ENCODE results near the gene LIPE.
"Not testable (repeated sequence)": the region's sequence is repeated elsewhere in the genome, so short reads cannot be mapped to it uniquely, and the experiment has no call there.

Gene LIPE

DNA sequence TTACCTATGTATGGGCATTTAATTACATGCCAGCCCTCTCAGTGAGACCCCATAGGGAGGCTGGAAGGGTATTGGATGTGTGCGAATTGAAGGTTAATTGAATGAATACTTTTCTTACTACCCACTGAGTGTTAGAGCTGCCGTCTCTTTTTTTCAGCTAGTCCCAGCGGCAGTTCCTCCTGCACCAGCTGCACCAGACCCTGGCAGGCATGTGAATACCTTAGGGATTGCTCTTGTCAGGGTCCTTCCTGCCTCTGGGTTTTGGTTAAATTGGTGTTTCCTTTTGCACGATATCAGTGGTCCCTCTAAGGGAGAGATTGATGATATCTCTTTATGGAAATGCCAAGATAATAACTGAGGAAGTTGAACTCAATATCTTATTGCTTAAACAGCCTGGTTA, 25.4 kb upstream of the LIPE start:
- DNase-seq (ENCODE audit: insufficient read length, low spot score) (no peak), FAIRE-seq (no peak)
- no peak for TF ChIP-seq POLR2AphosphoS5 (IDR thresholded peaks at IDR 0.05; ENCODE audit: low read depth, low read length)
- no peak for TF ChIP-seq PAX5 (IDR thresholded peaks at IDR 0.05; ENCODE audit: insufficient read depth, low read length, severe bottlenecking)
- TF ChIP-seq TAF1 (IDR thresholded peaks at IDR 0.05; ENCODE audit: low read depth, low read length) = no peak
- TF ChIP-seq SPI1 (IDR thresholded peaks at IDR 0.05; ENCODE audit: low read depth, low read length) = no peak

GRCh38 chr19:42450314-42450934, 23.2 kb upstream of the LIPE start:
- DNase-seq (ENCODE audit: insufficient read length, low spot score) (peak; percentile 53), FAIRE-seq (peak; percentile 96)
- TF ChIP-seq POLR2A (IDR thresholded peaks at IDR 0.05; ENCODE audit: low read depth, low read length) (no peak), SPI1 (IDR thresholded peaks at IDR 0.05; ENCODE audit: low read depth, low read length) (peak; percentile 81), PAX5 (IDR thresholded peaks at IDR 0.05; ENCODE audit: insufficient read depth, low read length, severe bottlenecking) (no peak)

DNA sequence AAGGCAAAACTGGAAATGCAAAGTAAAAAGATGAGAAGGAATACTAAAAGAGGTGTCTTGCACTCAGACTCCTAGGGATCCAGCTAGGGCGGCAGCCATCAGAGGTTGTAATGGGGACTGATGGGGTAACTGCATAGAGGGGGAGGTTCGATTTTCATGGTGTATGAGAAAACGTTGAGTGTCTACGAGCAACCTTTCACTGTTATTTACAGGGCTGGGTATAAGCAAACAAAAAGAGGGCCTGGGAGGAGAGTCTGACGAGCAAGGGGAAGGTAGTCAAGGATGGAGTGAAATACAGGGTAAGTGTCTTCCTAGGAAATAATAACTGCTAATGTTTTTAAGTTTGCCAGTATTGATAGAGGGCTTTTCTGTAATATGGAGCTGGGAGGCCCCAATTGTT, 21.1 kb upstream of the LIPE start:
- DNase-seq (ENCODE audit: insufficient read length, low spot score); FAIRE-seq: not testable (repeated sequence)

- FAIRE-seq (no peak), DNase-seq (ENCODE audit: insufficient read length, low spot score) (no peak)
- TF ChIP-seq PAX5 (IDR thresholded peaks at IDR 0.05; ENCODE audit: insufficient read depth, low read length, severe bottlenecking) = no peak
- TF ChIP-seq SPI1 (IDR thresholded peaks at IDR 0.05; ENCODE audit: low read depth, low read length) = no peak
- TF ChIP-seq POLR2AphosphoS5 (IDR thresholded peaks at IDR 0.05; ENCODE audit: low read depth, low read length) = no peak
Measured at GRCh38 chr19:42445948-42446347, 18.8 kb upstream of the LIPE start.

DNA sequence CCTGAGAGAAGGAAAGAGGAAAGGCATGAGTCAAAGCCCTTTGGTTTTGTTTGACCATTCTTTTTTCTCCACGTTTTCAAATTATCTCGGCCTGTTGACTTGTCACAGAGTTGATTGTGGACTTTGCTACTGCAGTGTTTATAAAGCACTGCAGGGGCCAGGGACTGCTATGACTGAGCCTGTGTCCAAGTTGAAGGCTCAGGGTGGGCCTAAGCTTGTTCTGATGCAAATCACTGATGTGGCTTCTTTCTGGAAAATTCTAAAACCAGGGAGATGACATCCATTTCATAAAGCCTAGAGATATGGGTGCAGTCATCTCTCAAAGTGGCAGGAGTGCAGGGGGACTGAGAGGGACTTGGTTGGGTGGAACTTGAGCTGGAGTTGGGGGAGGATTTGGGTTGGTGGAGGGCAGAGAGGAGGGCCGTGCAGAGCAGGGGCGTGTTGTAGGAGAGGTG, 16.8 kb upstream of the LIPE start:
- FAIRE-seq (no peak), DNase-seq (ENCODE audit: insufficient read length, low spot score) (no peak)
- TF ChIP-seq PAX5 (IDR thresholded peaks at IDR 0.05; ENCODE audit: insufficient read depth, low read length, severe bottlenecking) (no peak), TAF1 (IDR thresholded peaks at IDR 0.05; ENCODE audit: low read depth, low read length) (no peak), POLR2AphosphoS5 (IDR thresholded peaks at IDR 0.05; ENCODE audit: low read depth, low read length) (no peak), POLR2A (IDR thresholded peaks at IDR 0.05; ENCODE audit: low read depth, low read length) (no peak), POU2F2 (IDR thresholded peaks at IDR 0.05; ENCODE audit: low read depth, low read length) (no peak), SPI1 (IDR thresholded peaks at IDR 0.05; ENCODE audit: low read depth, low read length) (no peak)

DNA sequence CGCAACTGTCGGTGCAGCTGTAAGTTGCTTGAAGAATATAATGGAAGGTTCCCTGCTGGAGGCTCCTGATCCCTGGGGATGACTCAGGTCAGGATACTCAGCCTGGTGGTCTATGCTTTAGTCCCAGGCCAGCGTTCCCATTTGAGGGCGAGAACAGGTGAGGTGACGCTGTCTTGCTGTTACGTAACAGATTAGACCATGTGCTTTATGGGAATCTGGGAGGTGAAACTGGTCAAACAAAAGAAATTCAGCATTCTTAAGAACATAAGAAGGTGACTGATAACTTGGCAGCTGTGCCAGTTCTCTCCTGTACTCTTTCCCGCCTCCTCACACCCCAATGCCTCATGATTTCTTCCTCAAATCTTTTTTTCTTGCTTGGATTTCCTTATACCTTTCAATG, 15.6 kb upstream of the LIPE start, which contains the start of gene CXCL17:
CXCL17 (minus strand) TSS at position 114 of the 400 bp plus-strand sequence. CDS start 114 bp downstream, outside the sequence.
- FAIRE-seq (no peak), DNase-seq (ENCODE audit: insufficient read length, low spot score) (no peak)
- TF ChIP-seq POLR2A (IDR thresholded peaks at IDR 0.05; ENCODE audit: low read depth, low read length) (no peak), SPI1 (IDR thresholded peaks at IDR 0.05; ENCODE audit: low read depth, low read length) (no peak), POU2F2 (IDR thresholded peaks at IDR 0.05; ENCODE audit: low read depth, low read length) (no peak)

- DNase-seq (ENCODE audit: insufficient read length, low spot score) (no peak), FAIRE-seq (peak; percentile 23)
- no peak for TF ChIP-seq PAX5 (IDR thresholded peaks at IDR 0.05; ENCODE audit: insufficient read depth, low read length, severe bottlenecking)
- no peak for TF ChIP-seq POU2F2 (IDR thresholded peaks at IDR 0.05; ENCODE audit: low read depth, low read length)
- TF ChIP-seq SPI1 (IDR thresholded peaks at IDR 0.05; ENCODE audit: low read depth, low read length) = no peak
- no peak for TF ChIP-seq POLR2AphosphoS5 (IDR thresholded peaks at IDR 0.05; ENCODE audit: low read depth, low read length)
- TF ChIP-seq TAF1 (IDR thresholded peaks at IDR 0.05; ENCODE audit: low read depth, low read length) = no peak
- no peak for TF ChIP-seq POLR2A (IDR thresholded peaks at IDR 0.05; ENCODE audit: low read depth, low read length)
Measured at GRCh38 chr19:42441049-42441445, 13.9 kb upstream of the LIPE start.

DNA sequence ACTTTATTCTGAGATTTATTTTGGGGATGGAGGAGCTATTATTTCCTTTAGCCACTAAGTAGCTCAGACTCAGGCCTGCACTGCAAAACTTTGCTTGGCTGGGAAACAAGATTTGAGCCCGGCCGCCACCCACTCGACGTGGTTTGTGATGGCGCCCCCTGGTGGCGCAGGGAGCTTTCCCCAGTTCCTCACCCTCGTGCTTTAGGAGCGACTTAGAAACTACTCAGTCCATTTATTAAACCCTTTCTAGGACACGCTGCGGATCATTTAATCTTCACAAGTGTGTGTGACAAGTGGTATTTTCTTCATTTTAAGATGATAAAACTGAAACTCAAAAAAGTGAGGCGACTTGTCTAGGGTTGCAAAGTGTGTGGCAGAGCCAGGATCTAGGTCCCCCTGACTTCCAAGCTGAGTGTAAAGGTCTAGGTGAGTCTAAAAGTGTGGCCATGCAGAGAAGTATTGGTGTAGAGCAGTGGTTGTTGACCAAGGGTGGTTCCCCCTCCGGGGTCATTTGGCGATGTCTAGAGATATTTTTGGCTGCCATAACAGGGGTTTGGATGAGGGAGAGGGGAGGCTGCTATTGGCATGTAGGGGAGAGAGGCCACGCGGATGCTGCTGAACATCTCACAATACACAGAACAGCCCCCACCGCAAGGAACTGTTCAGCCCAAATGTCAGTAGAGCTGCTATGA, 13.3 kb upstream of the LIPE start:
- peak; percentile 16 for FAIRE-seq
- TF ChIP-seq TAF1 (IDR thresholded peaks at IDR 0.05; ENCODE audit: low read depth, low read length) (no peak), PAX5 (IDR thresholded peaks at IDR 0.05; ENCODE audit: insufficient read depth, low read length, severe bottlenecking) (no peak), SPI1 (IDR thresholded peaks at IDR 0.05; ENCODE audit: low read depth, low read length) (peak; percentile 58)
- peak; percentile 46 for DNase-seq (ENCODE audit: insufficient read length, low spot score)

- DNase-seq (ENCODE audit: insufficient read length, low spot score) (no peak), FAIRE-seq (no peak)
- no peak for TF ChIP-seq PAX5 (IDR thresholded peaks at IDR 0.05; ENCODE audit: insufficient read depth, low read length, severe bottlenecking)
- TF ChIP-seq POU2F2 (IDR thresholded peaks at IDR 0.05; ENCODE audit: low read depth, low read length) = no peak
- no peak for TF ChIP-seq SPI1 (IDR thresholded peaks at IDR 0.05; ENCODE audit: low read depth, low read length)
- no peak for TF ChIP-seq POLR2AphosphoS5 (IDR thresholded peaks at IDR 0.05; ENCODE audit: low read depth, low read length)
- no peak for TF ChIP-seq POLR2A (IDR thresholded peaks at IDR 0.05; ENCODE audit: low read depth, low read length)
- TF ChIP-seq TAF1 (IDR thresholded peaks at IDR 0.05; ENCODE audit: low read depth, low read length) = no peak
Measured at GRCh38 chr19:42436006-42436405, 8.8 kb upstream of the LIPE start.

DNA sequence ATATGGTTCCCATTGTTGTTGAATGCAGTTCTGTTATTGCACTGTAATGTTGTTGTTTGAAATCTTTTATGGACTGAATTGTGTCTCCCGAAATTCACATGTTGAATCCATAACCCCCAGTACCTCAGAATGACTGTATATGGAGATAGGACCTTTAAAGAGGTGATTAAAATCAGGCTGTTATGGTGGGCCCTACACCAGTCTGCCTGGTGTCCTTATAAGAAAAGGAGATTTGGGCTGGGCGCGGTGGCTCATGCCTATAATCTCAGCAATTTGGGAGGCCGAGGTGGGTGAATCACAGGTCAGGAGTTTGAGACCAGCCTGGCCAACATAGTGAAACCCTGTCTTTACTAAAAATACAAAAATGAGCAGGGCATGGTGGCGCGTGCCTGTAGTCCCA, 8.1 kb upstream of the LIPE start:
- FAIRE-seq = no peak
- TF ChIP-seq POU2F2 (IDR thresholded peaks at IDR 0.05; ENCODE audit: low read depth, low read length) (no peak), POLR2A (IDR thresholded peaks at IDR 0.05; ENCODE audit: low read depth, low read length) (no peak), SPI1 (IDR thresholded peaks at IDR 0.05; ENCODE audit: low read depth, low read length) (no peak), POLR2AphosphoS5 (IDR thresholded peaks at IDR 0.05; ENCODE audit: low read depth, low read length) (no peak), PAX5 (IDR thresholded peaks at IDR 0.05; ENCODE audit: insufficient read depth, low read length, severe bottlenecking) (no peak), TAF1 (IDR thresholded peaks at IDR 0.05; ENCODE audit: low read depth, low read length) (no peak)
- DNase-seq (ENCODE audit: insufficient read length, low spot score) = no peak

All from GM12891 (cell line).